HepG2 (cell line): Measurements from ENCODE around the gene PARG. TPM values are rescaled to one million over a fixed set of nuclear protein-coding genes. Genes with fewer than 3 reads are reported as not detected.

Experiments
- ARNT2 ChIP-seq: sonication (generic); formaldehyde crosslinking; IDR thresholded peaks from 2 replicates; pipeline ENCODE4 v1.8.0; 2022; ENCODE audit warnings: mild to moderate bottlenecking, low read depth, missing genetic modification reagents, moderate library complexity
- ATF4 ChIP-seq, 2 experiments: fragments of 450-650 bp in 1 of 2; sonication (generic) in 1 of 2; formaldehyde crosslinking; IDR thresholded peaks; 2 replicates each; pipeline versions ENCODE4 v1.5.0 to v1.8.0; 2020 to 2022; ENCODE audit warnings: mild to moderate bottlenecking in 1 of 2, missing genetic modification reagents in 1 of 2
- BORCS8-MEF2B ChIP-seq: sonication (generic); formaldehyde crosslinking; IDR thresholded peaks from 2 replicates; pipeline ENCODE4 v1.8.0; 2022; ENCODE audit warnings: mild to moderate bottlenecking, missing genetic modification reagents
- DMAP1 ChIP-seq: IDR thresholded peaks from 2 replicates; pipeline ENCODE4 v1.6.1; 2016
- DRAP1 ChIP-seq: IDR thresholded peaks from 2 replicates; pipeline ENCODE4 v1.6.1; 2016; ENCODE audit warnings: missing genetic modification reagents, missing compliant biosample characterization
- FOSL2 ChIP-seq: sonication (generic); formaldehyde crosslinking; IDR thresholded peaks from 2 replicates; pipeline ENCODE4 v1.4.0; 2020; ENCODE audit warnings: missing genetic modification reagents
- MIER3 ChIP-seq: IDR thresholded peaks from 2 replicates; pipeline ENCODE4 v1.6.1; 2016; ENCODE audit warnings: missing compliant biosample characterization, borderline replicate concordance
- NFYC ChIP-seq: IDR thresholded peaks from 2 replicates; pipeline ENCODE4 v1.6.1; 2016; ENCODE audit warnings: missing genetic modification reagents, missing compliant biosample characterization
- NR2C2 ChIP-seq: sonication (generic); formaldehyde crosslinking; IDR thresholded peaks from 2 replicates; pipeline ENCODE4 v1.4.0; 2020; ENCODE audit warnings: missing genetic modification reagents, mild to moderate bottlenecking, moderate library complexity, borderline replicate concordance
- PHF8 ChIP-seq: sonication (generic); formaldehyde crosslinking; IDR thresholded peaks from 2 replicates; pipeline ENCODE4 v1.5.0; 2020; ENCODE audit warnings: missing genetic modification reagents
- ZBTB38 ChIP-seq: sonication (generic); formaldehyde crosslinking; IDR thresholded peaks from 2 replicates; pipeline ENCODE4 v1.5.1; 2020; ENCODE audit warnings: mild to moderate bottlenecking, missing genetic modification reagents
- ZNF136 ChIP-seq: sonication (generic); formaldehyde crosslinking; IDR thresholded peaks from 2 replicates; pipeline ENCODE4 v1.8.1; 2022; ENCODE audit warnings: low read depth, mild to moderate bottlenecking, moderate library complexity, missing genetic modification reagents
- ZNF33A ChIP-seq: sonication (generic); formaldehyde crosslinking; IDR thresholded peaks from 2 replicates; pipeline ENCODE4 v1.5.1; 2020; ENCODE audit warnings: missing genetic modification reagents, mild to moderate bottlenecking, moderate library complexity, borderline replicate concordance
- ZNF589 ChIP-seq: sonication (generic); formaldehyde crosslinking; conservative IDR thresholded peaks from 2 replicates; pipeline ENCODE4 v1.8.0; 2022; ENCODE audit warnings: mild to moderate bottlenecking, moderate library complexity, missing genetic modification reagents
- ZNF747 ChIP-seq: sonication (generic); formaldehyde crosslinking; IDR thresholded peaks from 2 replicates; pipeline ENCODE4 v1.8.1; 2023; ENCODE audit warnings: missing genetic modification reagents, mild to moderate bottlenecking, borderline replicate concordance
- polyA plus RNA-seq, 8 experiments: library from polyadenylated mRNA; depleted of rRNA in 3 of 8; stranded (reverse) in 7 of 8; unstranded in 1 of 8; fragments of >200 nt; fragmentation: Illumina TruSeq in 4 of 8; extraction: Trizol in 4 of 8; gene quantifications; 2 replicates each; pipeline versions ENCODE4 v1.2.1 to v1.2.3, GENCODE V29; 2011 to 2016; ENCODE audit warnings: low read depth in 4 of 8, missing spikeins in 1 of 8, mixed read lengths in 1 of 8; ENCODE audit not compliant: insufficient read depth in 1 of 8
- total RNA-seq, 5 experiments: library from RNA; depleted of rRNA; stranded (reverse); fragments of >200 nt; fragmentation: Illumina TruSeq; extraction: Trizol; gene quantifications; 2 replicates each; pipeline ENCODE4 v1.2.3, GENCODE V29; 2016; ENCODE audit warnings: low read depth in 1 of 5
- TF ChIP-seq, protein P1 (sequence below), 2 experiments: fragments of 450-650 bp in 1 of 2; sonication (generic) in 1 of 2; formaldehyde crosslinking in 1 of 2; IDR thresholded peaks; 2 replicates each; pipeline versions ENCODE4 v1.6.1 to v1.8.0; 2016 to 2022; ENCODE audit warnings: antibody characterized with exemption in 1 of 2, mild to moderate bottlenecking in 1 of 2, missing genetic modification reagents in 1 of 2

The PARG gene
- total and polyA plus RNA-seq, 2 of the 13 experiments (the other 11 are each of a cell fraction or from before 2014, with no cell fraction given), result 11.4 to 37.2 TPM

- peak; percentile 55 for TF ChIP-seq ARNT2 (CRISPR knock-in tag)
- peak; percentile 64 for TF ChIP-seq NFYC (CRISPR knock-in tag)
- peak; percentile 48; the same call in 1 of the 2 replicates for TF ChIP-seq ZBTB38
- peak; percentile 72; the same call in 1 of the 2 replicates for TF ChIP-seq ZNF589 (CRISPR knock-in tag)
- TF ChIP-seq NR2C2 (CRISPR knock-in tag), result peak; percentile 91
- 0 out of 2 replicates have a peak, but pooled peaks have one; percentile 56 for TF ChIP-seq ZNF136 (CRISPR knock-in tag)
- TF ChIP-seq BORCS8-MEF2B (CRISPR knock-in tag), result peak; percentile 89; the same call in 1 of the 2 replicates
- TF ChIP-seq ATF4 (CRISPR knock-in tag; IDR thresholded peaks at IDR 0.05), result peak in 1 of 2 experiments; percentile 49; a peak in 2 of 4 replicates
- TF ChIP-seq, protein P1, sequence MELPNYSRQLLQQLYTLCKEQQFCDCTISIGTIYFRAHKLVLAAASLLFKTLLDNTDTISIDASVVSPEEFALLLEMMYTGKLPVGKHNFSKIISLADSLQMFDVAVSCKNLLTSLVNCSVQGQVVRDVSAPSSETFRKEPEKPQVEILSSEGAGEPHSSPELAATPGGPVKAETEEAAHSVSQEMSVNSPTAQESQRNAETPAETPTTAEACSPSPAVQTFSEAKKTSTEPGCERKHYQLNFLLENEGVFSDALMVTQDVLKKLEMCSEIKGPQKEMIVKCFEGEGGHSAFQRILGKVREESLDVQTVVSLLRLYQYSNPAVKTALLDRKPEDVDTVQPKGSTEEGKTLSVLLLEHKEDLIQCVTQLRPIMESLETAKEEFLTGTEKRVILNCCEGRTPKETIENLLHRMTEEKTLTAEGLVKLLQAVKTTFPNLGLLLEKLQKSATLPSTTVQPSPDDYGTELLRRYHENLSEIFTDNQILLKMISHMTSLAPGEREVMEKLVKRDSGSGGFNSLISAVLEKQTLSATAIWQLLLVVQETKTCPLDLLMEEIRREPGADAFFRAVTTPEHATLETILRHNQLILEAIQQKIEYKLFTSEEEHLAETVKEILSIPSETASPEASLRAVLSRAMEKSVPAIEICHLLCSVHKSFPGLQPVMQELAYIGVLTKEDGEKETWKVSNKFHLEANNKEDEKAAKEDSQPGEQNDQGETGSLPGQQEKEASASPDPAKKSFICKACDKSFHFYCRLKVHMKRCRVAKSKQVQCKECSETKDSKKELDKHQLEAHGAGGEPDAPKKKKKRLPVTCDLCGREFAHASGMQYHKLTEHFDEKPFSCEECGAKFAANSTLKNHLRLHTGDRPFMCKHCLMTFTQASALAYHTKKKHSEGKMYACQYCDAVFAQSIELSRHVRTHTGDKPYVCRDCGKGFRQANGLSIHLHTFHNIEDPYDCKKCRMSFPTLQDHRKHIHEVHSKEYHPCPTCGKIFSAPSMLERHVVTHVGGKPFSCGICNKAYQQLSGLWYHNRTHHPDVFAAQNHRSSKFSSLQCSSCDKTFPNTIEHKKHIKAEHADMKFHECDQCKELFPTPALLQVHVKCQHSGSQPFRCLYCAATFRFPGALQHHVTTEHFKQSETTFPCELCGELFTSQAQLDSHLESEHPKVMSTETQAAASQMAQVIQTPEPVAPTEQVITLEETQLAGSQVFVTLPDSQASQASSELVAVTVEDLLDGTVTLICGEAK (IDR thresholded peaks at IDR 0.05), result peak; percentile 70
- TF ChIP-seq, protein P1 (CRISPR knock-in tag; IDR thresholded peaks at IDR 0.05), result peak; percentile 30; the same call in 1 of the 2 replicates
- peak; percentile 59; the same call in 1 of the 2 replicates for TF ChIP-seq ZNF747 (CRISPR knock-in tag)
- peak; percentile 47; the same call in 1 of the 2 replicates for TF ChIP-seq MIER3 (CRISPR knock-in tag)
- TF ChIP-seq PHF8 (CRISPR knock-in tag), result peak; percentile 91
- TF ChIP-seq DRAP1 (CRISPR knock-in tag), result peak; percentile 62
- TF ChIP-seq DMAP1 (CRISPR knock-in tag), result peak; percentile 92
- peak; percentile 37; the same call in 1 of the 2 replicates for TF ChIP-seq FOSL2 (CRISPR knock-in tag)
- 0 out of 2 replicates have a peak, but pooled peaks have one; percentile 36 for TF ChIP-seq ZNF33A
These were observed at the start of gene PARG, which contains the start of gene TIMM23B (continued) for GRCh38 chr10:49941447-49942338.
